Activated CD8-positive, alpha-beta memory T cell treated with anti-CD3 and anti-CD28 coated beads, Interleukin-2, amount 50 U/mL, for 4 hours (primary cell): ENCODE results near the gene CTAGE1.
"Not testable (repeated sequence)": the region's sequence is repeated elsewhere in the genome, so short reads cannot be mapped to it uniquely, and the experiment has no call there.

Source experiments
- DNase-seq: peaks from one replicate; pipeline ENCODE4 v3.0.0-alpha.2; 2020

CTAGE1 gene

DNA sequence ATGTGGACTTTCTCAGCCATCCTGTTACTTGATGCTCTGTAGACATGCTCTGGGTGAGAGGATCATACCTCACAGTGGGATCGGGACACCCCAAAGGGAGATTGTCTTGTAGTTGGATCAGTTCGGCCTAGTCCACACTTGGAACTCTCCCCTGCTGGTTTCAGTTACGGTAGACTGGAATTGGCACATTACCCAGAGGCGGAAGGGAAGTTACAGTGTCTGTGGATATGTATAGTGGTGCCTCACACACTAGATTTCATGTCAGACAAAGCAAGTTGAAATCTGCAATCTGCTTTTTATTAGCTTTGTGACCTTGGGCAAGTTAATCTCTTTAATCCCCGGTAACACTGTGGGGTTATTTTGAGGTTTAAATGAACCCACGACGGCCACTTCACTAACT lies 16.2 kb upstream of the CTAGE1 start:
- no peak for DNase-seq

GRCh38 chr18:22432657-22433137 lies 15.0 kb upstream of the CTAGE1 start:
- DNase-seq: no peak

DNA sequence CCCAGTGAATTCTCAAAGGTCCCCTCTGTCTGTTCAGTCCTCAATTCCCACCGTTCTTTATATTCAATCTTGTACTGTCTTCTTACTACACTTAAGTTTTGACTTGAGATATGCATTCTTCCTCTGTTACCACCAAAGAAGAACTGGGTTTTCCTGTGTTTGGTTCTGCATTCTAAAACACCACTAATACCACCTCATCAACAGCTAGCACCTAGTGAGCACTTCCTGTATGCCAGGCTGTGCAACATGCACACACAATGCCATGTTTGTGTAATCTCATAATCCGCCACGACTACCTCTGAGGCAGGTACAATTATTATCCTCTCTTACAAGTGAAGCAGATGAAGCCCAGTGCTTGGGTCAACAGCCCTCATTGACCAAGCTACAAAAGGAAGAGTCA lies 11.8 kb upstream of the CTAGE1 start:
- DNase-seq: no peak

GRCh38 chr18:22428672-22429071 lies 11.0 kb upstream of the CTAGE1 start:
- DNase-seq: no peak

DNA sequence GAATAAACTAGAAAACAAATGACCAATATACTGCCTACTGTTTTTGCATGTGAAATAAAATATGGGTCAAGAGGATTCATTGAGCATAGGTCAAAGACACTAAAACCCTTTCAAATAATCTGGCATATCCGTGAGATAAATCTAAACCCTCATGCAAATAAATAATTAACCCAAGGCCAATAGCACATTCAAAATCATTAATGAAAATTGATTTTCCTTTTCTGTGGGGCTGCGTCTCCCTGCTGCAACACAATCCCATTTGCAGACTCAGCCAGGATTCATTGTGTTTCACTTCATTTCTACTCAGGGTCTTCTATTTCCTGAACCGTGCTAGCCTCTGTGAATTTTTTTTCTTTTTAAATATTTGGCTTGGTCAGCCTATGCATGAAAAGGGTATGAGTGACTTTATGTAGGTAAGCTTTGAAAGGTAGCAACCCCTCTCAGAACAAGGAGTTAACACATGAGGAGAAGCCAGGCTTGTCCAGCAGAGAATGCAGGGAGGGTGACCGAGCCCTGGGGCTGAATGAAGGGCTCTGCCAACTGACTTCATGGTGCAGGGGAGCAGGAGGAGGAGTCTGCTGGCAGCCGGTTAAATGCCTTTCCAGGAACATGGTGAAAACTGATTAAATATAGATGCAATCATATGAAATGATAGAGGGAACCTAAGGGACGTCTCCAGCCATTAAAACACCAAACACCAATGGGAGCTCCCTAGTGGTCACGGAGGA lies 10.3 kb upstream of the CTAGE1 start:
- no peak for DNase-seq

GRCh38 chr18:22424565-22424963 lies 6.8 kb upstream of the CTAGE1 start:
- no peak for DNase-seq

DNA sequence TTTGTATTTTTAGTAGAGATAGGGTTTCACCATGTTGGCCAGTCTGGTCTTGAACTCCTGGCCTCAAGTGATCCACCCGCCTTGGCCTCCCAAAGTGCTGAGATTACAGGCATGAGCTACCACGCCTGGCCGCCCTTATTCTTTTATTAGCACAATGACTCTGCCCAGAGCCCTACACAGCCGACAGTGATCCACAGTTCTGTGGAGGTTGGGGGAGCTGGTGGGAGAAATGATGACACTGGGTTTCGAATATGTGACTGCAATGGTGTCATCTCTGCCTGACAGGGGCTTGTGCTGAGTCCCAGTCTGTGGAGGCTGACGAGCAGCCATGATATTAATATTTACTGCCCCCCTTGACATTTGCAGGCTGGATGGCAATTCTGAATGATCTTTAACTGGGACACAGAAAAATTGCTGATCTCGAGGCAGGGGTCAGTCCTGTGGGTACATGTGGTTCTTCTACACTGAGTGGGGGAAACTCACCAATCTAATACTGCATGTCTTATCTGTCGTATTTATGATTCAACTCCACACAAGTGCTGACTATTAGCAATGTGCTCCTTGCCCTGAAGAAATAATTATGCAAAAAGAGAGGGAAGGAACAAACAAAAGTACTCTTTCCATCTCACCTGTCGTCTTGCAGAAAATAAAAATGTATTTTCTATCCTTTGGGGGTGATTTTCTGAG lies 6.3 kb upstream of the CTAGE1 start:
- DNase-seq: no peak

DNA sequence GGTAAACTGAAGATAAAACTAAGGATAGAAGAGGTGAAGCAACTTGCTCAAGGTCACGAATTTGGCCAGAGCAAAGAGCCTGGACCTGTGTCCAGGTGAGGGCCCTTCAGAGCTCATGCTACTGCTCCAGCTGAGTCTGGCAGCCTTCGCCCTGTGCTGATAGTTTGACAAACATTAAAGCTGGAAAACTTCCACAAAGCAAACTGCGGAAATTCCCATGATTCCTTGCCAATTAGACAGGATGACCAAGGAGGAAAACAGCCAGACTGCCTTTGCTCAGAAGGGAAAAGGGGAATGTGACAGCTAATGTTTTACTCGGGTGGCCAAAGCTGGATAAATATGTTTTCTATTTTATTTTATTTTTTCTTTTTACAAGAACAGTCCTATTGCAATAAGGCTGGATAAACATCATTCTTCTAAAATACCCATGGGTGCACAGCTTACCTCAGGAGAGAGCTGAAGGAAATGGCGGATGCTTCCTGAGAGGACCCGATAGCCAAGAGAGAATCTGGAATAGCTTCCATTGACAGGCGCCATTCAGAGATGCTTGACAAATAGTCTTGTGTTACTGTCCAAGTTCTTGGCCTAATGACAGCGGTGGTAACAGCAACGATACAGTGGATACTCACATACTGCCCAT lies 5.3 kb upstream of the CTAGE1 start:
- no peak for DNase-seq

DNA sequence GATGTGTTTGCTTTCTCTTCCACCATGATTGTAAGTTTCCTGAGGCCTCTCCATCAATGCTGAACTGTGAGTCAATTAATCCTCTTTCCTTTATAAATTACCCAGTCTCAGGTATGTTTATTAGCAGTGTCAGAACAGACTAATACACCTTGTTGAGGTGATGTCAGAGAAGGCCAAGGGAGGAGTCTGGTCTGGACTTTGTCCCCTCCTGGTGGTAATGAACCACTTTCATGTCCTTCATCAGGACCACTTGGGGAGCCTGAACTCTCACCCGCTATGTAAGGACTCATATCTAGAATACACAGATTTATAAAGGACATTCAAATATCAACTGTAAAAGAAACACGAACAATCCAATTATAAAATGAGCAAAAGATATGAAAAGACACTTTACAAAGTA lies 2.9 kb upstream of the CTAGE1 start:
- no peak for DNase-seq

DNA sequence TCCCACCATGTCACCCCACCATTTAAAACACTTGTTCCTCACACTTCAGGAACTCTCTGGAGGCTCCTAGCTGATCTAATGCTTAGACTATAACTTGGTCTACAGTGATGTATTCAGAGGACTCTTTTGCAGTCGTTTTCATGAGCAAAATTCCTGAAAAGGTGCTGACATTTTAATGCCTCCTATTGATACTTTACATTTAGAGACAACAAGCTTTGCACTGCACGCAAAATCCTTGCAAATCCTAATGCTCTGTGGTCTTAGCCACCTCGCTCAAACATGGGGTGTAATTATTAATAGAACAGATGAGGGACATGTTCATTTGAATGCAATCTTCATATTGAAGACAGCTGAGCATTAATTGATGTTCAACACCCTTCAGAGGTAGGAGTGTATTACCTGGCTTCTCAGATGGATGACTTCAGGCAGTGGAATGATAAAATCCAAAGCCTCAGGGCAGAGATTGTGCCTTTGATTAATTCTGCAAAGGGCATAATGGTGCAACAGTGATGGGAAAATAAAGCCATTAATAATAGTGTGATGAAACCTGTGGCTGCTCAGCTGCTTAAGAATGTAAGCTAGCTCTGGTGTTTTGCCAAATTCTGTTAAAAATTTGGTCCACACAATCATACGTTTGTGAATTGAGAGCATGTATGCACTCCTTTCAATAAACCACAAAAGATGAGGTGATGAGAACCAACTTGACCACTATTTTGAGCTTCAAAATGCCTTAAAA lies 5.4 kb downstream of the CTAGE1 start:
- DNase-seq: no peak

GRCh38 chr18:22411446-22411845 lies 6.3 kb downstream of the CTAGE1 start:
- no peak for DNase-seq

- no peak for DNase-seq
Measured at GRCh38 chr18:22410126-22410525, 7.6 kb downstream of the CTAGE1 start.

DNA sequence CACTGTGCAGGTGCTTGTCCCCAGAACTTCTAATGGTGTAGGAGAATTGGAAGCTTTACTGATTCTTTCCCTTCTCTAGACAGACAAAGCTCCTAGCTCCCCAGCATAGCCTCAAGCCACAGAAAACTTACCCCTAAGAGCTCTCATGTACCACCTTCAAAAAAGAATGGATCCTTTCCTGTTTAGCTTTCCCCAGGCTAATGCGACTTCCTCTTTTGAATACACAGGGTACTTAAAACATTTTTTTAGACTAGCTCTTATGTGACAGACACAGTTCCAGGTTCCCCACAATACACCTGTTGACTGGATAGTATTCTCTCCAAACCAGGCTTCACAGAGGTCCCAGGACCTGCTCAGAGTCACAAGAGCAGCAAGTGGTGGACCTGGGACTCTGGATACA lies 8.3 kb downstream of the CTAGE1 start:
- DNase-seq: no peak

GRCh38 chr18:22408059-22408458 lies 9.7 kb downstream of the CTAGE1 start:
- no peak for DNase-seq

DNA sequence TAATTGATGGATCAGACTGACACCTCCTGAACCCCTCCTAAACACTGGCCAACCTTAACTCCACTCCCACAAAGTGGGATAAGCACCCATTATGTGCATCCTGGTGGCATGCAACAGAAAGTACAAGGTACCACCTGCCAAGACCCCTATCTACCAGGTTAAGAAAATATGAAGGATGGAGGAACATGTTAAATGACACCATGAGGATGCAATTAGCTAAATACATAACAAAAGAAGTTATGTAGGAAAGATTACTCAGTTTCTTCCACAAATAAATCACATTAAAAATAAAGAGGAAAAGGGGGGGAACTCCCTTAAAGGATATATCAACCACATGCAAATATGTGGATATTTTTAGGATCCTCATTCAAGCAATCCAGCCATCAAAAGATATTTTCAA lies 12.6 kb downstream of the CTAGE1 start:
- DNase-seq: no peak

- no peak for DNase-seq
Measured at GRCh38 chr18:22403950-22404349, 13.8 kb downstream of the CTAGE1 start.

DNA sequence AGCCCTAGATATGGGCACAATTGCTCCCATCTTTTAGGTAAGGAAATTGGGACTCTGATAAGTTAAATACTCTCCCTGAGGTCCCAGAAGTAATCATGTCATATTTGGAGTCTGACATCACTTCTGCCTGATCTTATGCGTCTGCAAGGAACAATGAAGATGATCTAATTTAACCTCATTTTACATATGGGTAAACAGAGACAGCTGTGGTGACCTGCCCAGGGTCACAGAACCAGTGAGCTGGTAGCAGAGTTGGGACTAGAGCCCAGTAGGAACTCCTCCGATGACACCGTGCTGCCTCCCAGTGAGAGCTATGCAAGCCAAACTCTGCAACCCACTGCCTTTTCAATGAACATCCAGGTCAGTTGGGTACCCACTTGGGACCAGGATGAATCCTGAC lies 17.8 kb downstream of the CTAGE1 start:
- no peak for DNase-seq

- DNase-seq: no peak
Measured at GRCh38 chr18:22398464-22398863, 19.3 kb downstream of the CTAGE1 start.

DNA sequence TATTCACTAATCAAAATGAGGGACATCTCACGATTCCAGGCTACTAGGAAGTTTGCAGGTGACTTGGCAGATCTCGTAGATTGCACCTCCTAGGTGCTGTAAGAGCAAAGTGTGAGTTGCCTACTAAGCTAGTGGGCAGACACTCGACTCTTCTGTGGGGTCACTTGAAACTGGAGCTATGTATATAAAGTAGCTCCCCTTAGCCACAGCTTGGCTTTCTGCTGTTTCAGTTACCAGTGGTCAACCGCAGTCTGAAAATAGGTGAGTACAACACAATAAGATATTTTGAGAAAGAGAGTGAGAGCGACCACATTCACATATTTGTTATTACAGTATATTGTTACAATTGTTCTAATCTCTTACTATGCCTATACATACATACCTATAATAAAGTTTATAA lies 23.3 kb downstream of the CTAGE1 start:
- no peak for DNase-seq

- DNase-seq: not testable (repeated sequence)
Measured at GRCh38 chr18:22393164-22393563, 24.6 kb downstream of the CTAGE1 start.

DNA sequence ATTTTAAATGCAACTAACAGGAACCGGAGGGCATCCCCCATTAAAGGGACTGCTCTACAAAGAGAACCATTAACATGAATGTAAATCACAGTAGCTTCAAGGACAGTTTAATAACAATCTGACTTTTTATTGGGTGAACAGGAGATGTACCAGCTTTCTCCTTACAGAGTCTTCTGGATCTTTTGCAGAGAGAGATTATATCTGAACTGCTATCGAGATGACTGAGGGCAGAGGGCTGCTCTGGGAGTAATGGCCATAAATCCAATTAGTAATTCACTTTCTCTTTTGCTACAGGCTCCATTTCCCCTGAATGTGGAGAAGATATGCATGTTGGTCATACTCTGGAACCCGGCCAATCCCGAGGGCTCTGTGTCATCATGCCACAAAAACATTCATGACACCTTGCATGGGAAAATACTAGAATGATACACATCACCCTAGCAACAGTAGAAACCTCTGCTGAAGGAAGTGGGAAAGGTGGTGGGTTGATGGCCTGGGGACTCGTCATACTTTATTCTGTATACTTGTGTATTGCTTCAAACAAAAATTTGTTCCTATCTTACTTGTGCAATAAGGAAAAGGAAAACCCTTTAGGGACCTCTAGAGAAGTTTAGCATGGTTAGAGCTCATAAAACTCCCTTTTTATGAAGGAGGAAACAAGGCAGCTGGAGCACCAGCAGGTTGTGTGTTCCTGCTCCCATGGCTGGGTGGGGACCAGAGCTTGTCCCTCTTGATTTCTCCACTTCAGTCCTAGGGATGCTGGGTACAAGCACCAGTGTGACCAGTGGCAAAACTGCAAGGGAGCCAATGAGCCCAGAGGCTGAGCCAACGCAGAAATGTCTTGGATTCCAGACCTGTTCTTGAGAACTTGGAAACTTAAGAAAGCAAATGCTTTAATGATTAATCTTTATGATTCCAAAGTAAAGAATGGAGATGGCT lies 26.0 kb downstream of the CTAGE1 start:
- peak; percentile 61 for DNase-seq

DNA sequence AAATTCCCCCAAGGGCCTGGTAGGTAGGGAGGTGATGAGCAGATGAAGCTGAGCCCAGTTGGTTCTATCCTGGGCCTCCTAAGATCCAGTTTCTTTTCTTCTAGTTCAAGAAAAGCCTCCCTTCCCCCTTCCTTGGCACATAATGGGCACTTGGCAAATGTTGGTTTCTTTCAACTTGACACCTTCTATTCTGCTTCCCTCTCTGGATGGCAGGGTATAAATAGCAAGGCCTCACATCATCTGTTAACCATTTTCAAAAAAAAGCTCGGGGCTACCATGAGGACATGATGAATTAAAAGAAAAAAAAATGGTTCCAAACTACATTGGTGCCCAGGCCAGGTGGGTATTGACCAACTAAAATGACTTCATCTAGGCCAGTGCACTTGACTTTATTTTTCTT lies 29.9 kb downstream of the CTAGE1 start:
- DNase-seq: no peak
